B cell (primary cell): ENCODE results near the gene UNC5C. TPM values are rescaled to one million over a fixed set of nuclear protein-coding genes. Genes with fewer than 3 reads are reported as not detected.

Source experiments
- ATAC-seq: fragments of 200-7000 bp; cut with Tn5 transposase; one replicate; pipeline ENCODE4 v1.10.0; 2021; ENCODE audit warnings: low read depth, mild to moderate bottlenecking, moderate number of reproducible peaks, moderate library complexity
- CTCF ChIA-PET: fragments of 350-600 bp; sonication (Branson Sonifier 250); formaldehyde crosslinking; loops from one replicate; lab custom pipeline; 2021; ENCODE audit warnings: antibody characterized with exemption, inconsistent platforms; lab: Charles Lee
- POLR2A ChIA-PET: fragments of 350-600 bp; sonication (Branson Sonifier 250); formaldehyde crosslinking; loops from one replicate; lab custom pipeline; 2021; ENCODE audit warnings: antibody characterized with exemption; lab: Charles Lee
- DNase-seq: peaks from one replicate; pipeline ENCODE4 v3.0.0; 2013
- H2AFZ ChIP-seq: 2 replicates; pipeline ENCODE4 v1.6.1; 2012; ENCODE audit warnings: mild to moderate bottlenecking, low read depth, low read length; ENCODE audit not compliant: insufficient read depth, poor library complexity, severe bottlenecking
- H3K27ac ChIP-seq, 2 donors: 1 replicate in 1 of 2; 2 replicates in 1 of 2; pipeline ENCODE4 v1.5.1; 2012 to 2013; ENCODE audit warnings: low read length in 2 of 2, mild to moderate bottlenecking in 2 of 2, moderate library complexity in 1 of 2
- H3K27me3 ChIP-seq, 4 experiments: fragments of 200-600 bp in 1 of 4; sonication (generic) in 1 of 4; replicated peaks in 1 of 4; 1 replicate in 2 of 4; 2 replicates in 2 of 4; pipeline versions ENCODE4 v1.6.1 to v1.7.0; 2013 to 2016; ENCODE audit warnings: low read length in 3 of 4, mild to moderate bottlenecking in 2 of 4, mixed read lengths in 1 of 4, moderate library complexity in 1 of 4; ENCODE audit not compliant: insufficient read depth in 4 of 4, control insufficient read depth in 3 of 4; ENCODE audit errors: control extremely low read depth in 1 of 4
- H3K36me3 ChIP-seq, 2 experiments: replicated peaks in 1 of 2; 1 replicate in 1 of 2; 2 replicates in 1 of 2; pipeline versions ENCODE4 v1.6.1 to v1.7.1; 2013; ENCODE audit warnings: low read length in 1 of 2; ENCODE audit not compliant: insufficient read depth in 2 of 2, control insufficient read depth in 1 of 2; ENCODE audit errors: control extremely low read depth in 1 of 2, extremely low read depth in 1 of 2
- H3K4me1 ChIP-seq, 2 donors: fragments of 200-600 bp in 1 of 2; sonication (generic) in 1 of 2; 1 replicate in 1 of 2; 2 replicates in 1 of 2; pipeline versions ENCODE4 v1.5.1 to v1.6.1; 2013 to 2017; ENCODE audit warnings: low read length in 2 of 2; ENCODE audit not compliant: control insufficient read depth in 2 of 2, insufficient read depth in 2 of 2
- H3K4me2 ChIP-seq: replicated peaks from 2 replicates; pipeline ENCODE3; 2012; ENCODE audit warnings: mild to moderate bottlenecking, low read depth, low read length; ENCODE audit not compliant: poor library complexity, severe bottlenecking
- H3K4me3 ChIP-seq, 5 experiments: fragments of 200-600 bp in 1 of 5; sonication (generic) in 1 of 5; 1 replicate in 3 of 5; 2 replicates in 2 of 5; pipeline versions ENCODE4 v1.5.1 to v1.7.0; 2011 to 2016; ENCODE audit warnings: low read length in 4 of 5, mild to moderate bottlenecking in 4 of 5, low read depth in 2 of 5, control low read depth in 1 of 5, moderate library complexity in 1 of 5; ENCODE audit not compliant: insufficient read depth in 1 of 5; ENCODE audit errors: control extremely low read depth in 1 of 5, extremely low read depth in 1 of 5
- H3K79me2 ChIP-seq: fragments of 200-600 bp; sonication (generic); one replicate; pipeline ENCODE4 v1.6.0; 2016; ENCODE audit warnings: low read length; ENCODE audit not compliant: control insufficient read depth, insufficient read depth
- H3K9ac ChIP-seq: fragments of 200-600 bp; sonication (generic); 2 replicates; pipeline ENCODE4 v1.6.1; 2017; ENCODE audit warnings: mild to moderate bottlenecking, low read length, moderate library complexity
- H3K9me3 ChIP-seq, 3 donors: one replicate each; pipeline versions ENCODE4 v1.6.1 to v1.7.1; 2013; ENCODE audit warnings: low read length in 2 of 3; ENCODE audit not compliant: control insufficient read depth in 2 of 3, insufficient read depth in 1 of 3; ENCODE audit errors: control extremely low read depth in 1 of 3
- H4K20me1 ChIP-seq: 2 replicates; pipeline ENCODE4 v1.6.0; 2012; ENCODE audit warnings: mild to moderate bottlenecking, low read length; ENCODE audit not compliant: insufficient read depth, control insufficient read depth, poor library complexity, severe bottlenecking
- H3K27ac Mint-ChIP-seq: one replicate; pipeline ENCODE4 v1.8.0; 2021; ENCODE audit warnings: mixed read lengths
- H3K27me3 Mint-ChIP-seq: one replicate; pipeline ENCODE4 v1.8.0; 2021; ENCODE audit warnings: mixed read lengths
- H3K4me1 Mint-ChIP-seq: one replicate; pipeline ENCODE4 v1.8.0; 2021; ENCODE audit warnings: mixed read lengths
- H3K4me3 Mint-ChIP-seq: one replicate; pipeline ENCODE4 v1.8.0; 2021; ENCODE audit warnings: mixed read lengths
- H3K9me3 Mint-ChIP-seq: one replicate; pipeline ENCODE4 v1.8.0; 2022; ENCODE audit warnings: mixed read lengths; ENCODE audit not compliant: insufficient read depth
- CTCF ChIP-seq: fragments of 200-600 bp; IDR thresholded peaks from one replicate; pipeline ENCODE4 v1.8.0; 2022; ENCODE audit warnings: antibody characterized with exemption, mild to moderate bottlenecking
- EZH2 ChIP-seq: IDR thresholded peaks from 2 replicates; pipeline ENCODE4 v1.6.1; 2012; ENCODE audit warnings: borderline replicate concordance, low read depth, mild to moderate bottlenecking, moderate library complexity, low read length; ENCODE audit not compliant: insufficient read depth, poor library complexity, severe bottlenecking
- WGBS: methylation state at CpG from one replicate; pipeline ENCODE4 v1.1.5; 2013; ENCODE audit warnings: missing lambda C conversion rate; ENCODE audit not compliant: insufficient coverage; 5-methylcytosine and 5-hydroxymethylcytosine counted together
- intact Hi-C: fragments of 100-400 bp; cut with micrococcal nuclease; formaldehyde crosslinking; loops from one replicate; pipeline ENCODE4 v1.10.0; 2022
- polyA plus RNA-seq: library from polyadenylated mRNA; depleted of rRNA; stranded (reverse); fragments of >200 nt; gene quantifications from 2 replicates; pipeline ENCODE4 v1.2.3, GENCODE V29; 2012
- total RNA-seq, 2 donors: library from RNA; stranded (reverse); fragments of 120-200 nt in 1 of 2; gene quantifications; 1 replicate in 1 of 2; 2 replicates in 1 of 2; pipeline versions ENCODE4 v1.2.3 to v1.2.4, GENCODE V29; 2013 to 2022

UNC5C gene
- total and polyA plus RNA-seq, 2 donors (not counting 1 experiment from before 2014, with no cell fraction given), result not detected

GRCh38 chr4:95362066-95362465 lies 186.7 kb downstream of the UNC5C start:
- ATAC-seq, result no peak
- intact Hi-C loops, result no loop called here
- TF ChIP-seq EZH2, result no peak
- no peak for TF ChIP-seq CTCF

GRCh38 chr4:95361696-95361965 lies 187.1 kb downstream of the UNC5C start:
- no peak overlapping the region for H3K27ac Mint-ChIP-seq
- POLR2A ChIA-PET, result no interaction called here
- H3K27me3 ChIP-seq, result no peaks in the 10 kb centered on the region
- ATAC-seq (no peak), DNase-seq (no peak)
- CTCF ChIA-PET, result no interaction called here
- H3K4me3 ChIP-seq, result no peak overlapping the region
- intact Hi-C loops, result no loop called here
- H3K4me2 ChIP-seq, result no peak overlapping the region
- no peaks in the 10 kb centered on the region for H3K27me3 Mint-ChIP-seq
- H2AFZ ChIP-seq, result no peak overlapping the region
- H3K9ac ChIP-seq, result no peak overlapping the region
- no peak overlapping the region for H3K27ac ChIP-seq
- no CpG with 5 or more reads among the region's 3 CpGs for WGBS
- no peaks in the 10 kb centered on the region for H3K9me3 Mint-ChIP-seq
- H3K9me3 ChIP-seq, result no peaks in the 10 kb centered on the region
- H3K4me1 Mint-ChIP-seq, result no peaks in the 10 kb centered on the region
- TF ChIP-seq EZH2 (no peak), CTCF (no peak)
- no peak overlapping the region for H3K4me3 Mint-ChIP-seq
- no peaks in the 10 kb centered on the region for H3K36me3 ChIP-seq
- H3K79me2 ChIP-seq, result no peaks in the 10 kb centered on the region
- H4K20me1 ChIP-seq, result no peaks in the 10 kb centered on the region
- H3K4me1 ChIP-seq, result no peaks in the 10 kb centered on the region

More at GRCh38 chr4:95362066-95362465, 186.7 kb downstream of the UNC5C start:
- H3K4me3 Mint-ChIP-seq, result no peak overlapping the region
- H3K27me3 Mint-ChIP-seq, result no peaks in the 10 kb centered on the region
- Histone ChIP-seq H2AFZ (no peak overlapping the region), H3K27ac (no peak overlapping the region), H3K9ac (no peak overlapping the region), H3K4me2 (no peak overlapping the region), H3K36me3 (no peaks in the 10 kb centered on the region), H3K79me2 (no peaks in the 10 kb centered on the region), H3K4me3 (no peak overlapping the region), H3K4me1 (no peaks in the 10 kb centered on the region), H4K20me1 (no peaks in the 10 kb centered on the region), H3K9me3 (no peaks in the 10 kb centered on the region), H3K27me3 (no peaks in the 10 kb centered on the region)
- 91% methylated on average over 3 of the region's 7 CpGs for WGBS
- no peaks in the 10 kb centered on the region for H3K4me1 Mint-ChIP-seq
- no peak for DNase-seq
- CTCF ChIA-PET, result no interaction called here
- POLR2A ChIA-PET, result no interaction called here
- no peaks in the 10 kb centered on the region for H3K9me3 Mint-ChIP-seq
- no peak overlapping the region for H3K27ac Mint-ChIP-seq
